Keratinocyte (primary cell): ENCODE measurements around the gene CDYL. TPM values are rescaled to one million over a fixed set of nuclear protein-coding genes. Genes with fewer than 3 reads are reported as not detected.

Experiments used
- DNase-seq: peaks from one replicate; pipeline ENCODE4 v3.0.0-alpha.2; 2011; ENCODE audit warnings: low read depth, missing footprints, low spot score
- FAIRE-seq: peaks from 2 replicates; lab custom pipeline; 2011; peaks lifted over from hg19 to GRCh38; lab: Jason Lieb, UNC
- H2AFZ ChIP-seq: 2 replicates; pipeline ENCODE4 v1.6.0; 2012; ENCODE audit warnings: low read length, control low read depth, inconsistent platforms; ENCODE audit not compliant: control insufficient read depth
- H3K27ac ChIP-seq: 2 replicates; pipeline ENCODE4 v1.5.1; 2011; ENCODE audit warnings: low read length; ENCODE audit not compliant: control insufficient read depth, insufficient read depth
- H3K27me3 ChIP-seq: 3 replicates; pipeline ENCODE4 v1.6.0; 2011; ENCODE audit warnings: low read length; ENCODE audit not compliant: control insufficient read depth, insufficient read depth; ENCODE audit errors: extremely low read depth
- H3K36me3 ChIP-seq, 2 experiments: 2 replicates in 1 of 2; 3 replicates in 1 of 2; pipeline ENCODE4 v1.5.1; 2011; ENCODE audit warnings: low read length in 2 of 2, mild to moderate bottlenecking in 1 of 2; ENCODE audit not compliant: control insufficient read depth in 2 of 2, insufficient read depth in 2 of 2; ENCODE audit errors: extremely low read depth in 1 of 2
- H3K4me1 ChIP-seq: 3 replicates; pipeline ENCODE4 v1.5.1; 2011; ENCODE audit warnings: low read length; ENCODE audit not compliant: control insufficient read depth, insufficient read depth; ENCODE audit errors: extremely low read depth
- H3K4me2 ChIP-seq: 3 replicates; pipeline ENCODE4 v1.6.0; 2011; ENCODE audit warnings: low read depth, low read length; ENCODE audit not compliant: control insufficient read depth, insufficient read depth; ENCODE audit errors: extremely low read depth
- H3K4me3 ChIP-seq, 3 experiments: fragments of 200-600 bp in 1 of 3; sonication (generic) in 1 of 3; 2 replicates in 2 of 3; 3 replicates in 1 of 3; pipeline ENCODE4 v1.5.1; 2011 to 2016; ENCODE audit warnings: low read length in 3 of 3, mild to moderate bottlenecking in 3 of 3, control low read depth in 2 of 3, inconsistent platforms in 1 of 3, low read depth in 1 of 3, mixed read lengths in 1 of 3, mixed run types in 1 of 3, moderate library complexity in 1 of 3; ENCODE audit not compliant: control insufficient read depth in 2 of 3, insufficient read depth in 2 of 3; ENCODE audit errors: extremely low read depth in 1 of 3
- H3K79me2 ChIP-seq: 2 replicates; pipeline ENCODE4 v1.6.0; 2012; ENCODE audit warnings: low read length; ENCODE audit not compliant: control insufficient read depth, insufficient read depth
- H3K9ac ChIP-seq: 3 replicates; pipeline ENCODE4 v1.6.0; 2011; ENCODE audit warnings: low read length; ENCODE audit not compliant: control insufficient read depth, insufficient read depth; ENCODE audit errors: extremely low read depth
- H3K9me1 ChIP-seq: 3 replicates; pipeline ENCODE4 v1.6.0; 2011; ENCODE audit warnings: low read length; ENCODE audit not compliant: control insufficient read depth, insufficient read depth; ENCODE audit errors: extremely low read depth
- H3K9me3 ChIP-seq: 2 replicates; pipeline ENCODE4 v1.5.1; 2012; ENCODE audit warnings: low read depth, low read length; ENCODE audit not compliant: control insufficient read depth
- H4K20me1 ChIP-seq: 3 replicates; pipeline ENCODE4 v1.6.0; 2011; ENCODE audit warnings: low read length; ENCODE audit not compliant: control insufficient read depth, insufficient read depth; ENCODE audit errors: extremely low read depth
- CTCF ChIP-seq, 3 experiments: IDR thresholded peaks in 1 of 3; conservative IDR thresholded peaks in 1 of 3; optimal IDR thresholded peaks in 1 of 3; 2 replicates in 2 of 3; 3 replicates in 1 of 3; pipeline versions ENCODE3 to v1.5.1; 2011; ENCODE audit warnings: low read length in 3 of 3, mild to moderate bottlenecking in 3 of 3, moderate library complexity in 2 of 3, control low read depth in 1 of 3, inconsistent platforms in 1 of 3; ENCODE audit not compliant: insufficient read depth in 2 of 3; ENCODE audit errors: extremely low read depth in 1 of 3
- EZH2 ChIP-seq: IDR thresholded peaks from one replicate; pipeline ENCODE4 v1.6.1; 2012; ENCODE audit warnings: inconsistent platforms, mild to moderate bottlenecking, low read length, moderate library complexity
- dilution Hi-C: fragments of 300-500 bp; cut with MboI; formaldehyde crosslinking; loops from one replicate; pipeline ENCODE4 v1.7.0; 2020; ENCODE audit warnings: low sequenced_read_pairs; ENCODE audit not compliant: extremely low pct_ligation_motif_present
- polyA plus RNA-seq, 5 experiments: library from polyadenylated mRNA; depleted of rRNA in 3 of 5; stranded (reverse) in 3 of 5; stranded (forward) in 1 of 5; unstranded in 1 of 5; fragments of >200 nt; gene quantifications; 1 replicate in 1 of 5; 2 replicates in 3 of 5; 3 replicates in 1 of 5; pipeline versions ENCODE4 v1.2.1 to v1.2.3, GENCODE V29; 2011 to 2012; ENCODE audit warnings: missing spikeins in 2 of 5, low read depth in 1 of 5, low replicate concordance in 1 of 5

CDYL gene
- polyA plus RNA-seq, 1 donor (not counting 4 experiments of a cell fraction or from before 2014, with no cell fraction given) = 48.0 TPM

GRCh38 chr6:4958624-4959023, 182.4 kb downstream of the CDYL start:
- no peak for DNase-seq
- H3K79me2 ChIP-seq = no peaks in the 10 kb centered on the region
- H3K9me1 ChIP-seq = no peaks in the 10 kb centered on the region
- peaks cover 0 to 4% of the 10 kb centered on the region in 2 experiments for H3K36me3 ChIP-seq
- H3K9ac ChIP-seq = no peak overlapping the region
- FAIRE-seq = no peak
- dilution Hi-C loops = no loop called here
- no peak overlapping the region for H2AFZ ChIP-seq
- no peak overlapping the region for H3K4me2 ChIP-seq
- H3K4me3 ChIP-seq = no peak overlapping the region
- no peaks in the 10 kb centered on the region for H3K27me3 ChIP-seq
- H3K4me1 ChIP-seq = no peaks in the 10 kb centered on the region
- no peaks in the 10 kb centered on the region for H3K9me3 ChIP-seq
- TF ChIP-seq CTCF (optimal IDR thresholded peaks at IDR 0.05 in 1 of 3, IDR thresholded peaks at IDR 0.05 in 1 of 3, conservative IDR thresholded peaks at IDR 0.05 in 1 of 3; ENCODE audit: extremely low read depth in 1 of 3, insufficient read depth in 2 of 3, low read length in 3 of 3) (no peak), EZH2 (no peak)
- no peaks in the 10 kb centered on the region for H4K20me1 ChIP-seq
- H3K27ac ChIP-seq = no peak overlapping the region

GRCh38 chr6:4961322-4962168, 185.3 kb downstream of the CDYL start:
- dilution Hi-C loops = no loop called here
- no peak overlapping the region for H3K9ac ChIP-seq
- no peaks in the 10 kb centered on the region for H4K20me1 ChIP-seq
- TF ChIP-seq EZH2 (no peak), CTCF (optimal IDR thresholded peaks at IDR 0.05 in 1 of 3, IDR thresholded peaks at IDR 0.05 in 1 of 3, conservative IDR thresholded peaks at IDR 0.05 in 1 of 3; ENCODE audit: extremely low read depth in 1 of 3, insufficient read depth in 2 of 3, low read length in 3 of 3) (no peak)
- no peak overlapping the region for H3K4me2 ChIP-seq
- no peak overlapping the region for H2AFZ ChIP-seq
- H3K79me2 ChIP-seq = no peaks in the 10 kb centered on the region
- DNase-seq = no peak
- no peaks in the 10 kb centered on the region for H3K9me1 ChIP-seq
- no peak overlapping the region for H3K27ac ChIP-seq
- peaks cover 6% of the 10 kb centered on the region for H3K27me3 ChIP-seq
- no peak overlapping the region for H3K4me3 ChIP-seq
- no peaks in the 10 kb centered on the region for H3K4me1 ChIP-seq
- H3K9me3 ChIP-seq = no peaks in the 10 kb centered on the region
- no peak for FAIRE-seq
- H3K36me3 ChIP-seq = no peaks in the 10 kb centered on the region
